AG04449 (cell line): Measurements from ENCODE around the gene NBL1.
"Not testable (repeated sequence)": the region's sequence is repeated elsewhere in the genome, so short reads cannot be mapped to it uniquely, and the experiment has no call there.

Experiments
- CTCF ChIA-PET: fragments of 350-600 bp; formaldehyde crosslinking; extraction: SDS; loops from one replicate; lab custom pipeline; 2021; ENCODE audit warnings: antibody characterized with exemption; lab: Yijun Ruan, JAX
- POLR2A ChIA-PET: fragments of 400-600, 350-600 bp; formaldehyde crosslinking; extraction: SDS; loops from one replicate; lab custom pipeline; 2020; ENCODE audit warnings: antibody characterized with exemption, inconsistent platforms; lab: Yijun Ruan, JAX
- DNase-seq: peaks from one replicate; pipeline ENCODE4 v3.0.0-alpha.2; 2010; ENCODE audit warnings: low read depth, low spot score
- H3K4me3 ChIP-seq: 2 replicates; pipeline ENCODE4 v1.5.1; 2011; ENCODE audit warnings: low read depth, mild to moderate bottlenecking, control low read depth, low read length
- CTCF ChIP-seq: IDR thresholded peaks from one replicate; pipeline ENCODE4 v1.5.1; 2011; ENCODE audit warnings: mild to moderate bottlenecking, moderate library complexity, low read length, control low read depth, inconsistent platforms; ENCODE audit not compliant: insufficient read depth; ENCODE audit errors: missing control alignments

Gene NBL1

GRCh38 chr1:19629357-19629756 lies 14.8 kb upstream of the NBL1 start:
- POLR2A ChIA-PET = no interaction called here
- CTCF ChIA-PET = interaction anchor here (0.8 to 1.0 kb wide), 3 partner anchors 11 to 22 kb away, joined by 3 read pairs; no protein-coding TSS in a partner anchor
- TF ChIP-seq CTCF = no peak
- DNase-seq = no peak
- no peak overlapping the region for H3K4me3 ChIP-seq

DNA sequence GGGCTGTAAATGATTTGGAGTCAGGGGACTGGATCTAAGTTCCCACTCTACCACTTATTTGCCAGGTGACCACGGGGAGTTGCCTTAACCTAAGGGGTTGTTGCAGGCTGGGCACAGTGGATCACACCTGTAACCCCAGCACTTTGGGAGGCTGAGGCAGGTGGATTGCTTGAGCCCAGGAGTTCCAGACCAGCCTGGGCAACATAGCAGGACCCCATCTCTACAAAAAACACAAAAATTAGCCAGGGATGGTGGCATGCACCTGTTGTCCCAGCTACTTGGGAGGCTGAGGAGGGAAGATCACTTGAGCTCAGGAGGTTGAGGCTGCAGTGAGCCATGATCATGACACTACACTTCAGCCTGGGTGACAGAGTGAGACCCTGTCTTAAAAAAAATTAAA lies 13.9 kb upstream of the NBL1 start:
- POLR2A ChIA-PET, H3K4me3 ChIP-seq, DNase-seq: not testable (repeated sequence)
- CTCF ChIA-PET = interaction anchor here (1.0 to 1.5 kb wide), 3 partner anchors 10 to 21 kb away, joined by 3 to 5 read pairs (median 4); no protein-coding TSS in a partner anchor

DNA sequence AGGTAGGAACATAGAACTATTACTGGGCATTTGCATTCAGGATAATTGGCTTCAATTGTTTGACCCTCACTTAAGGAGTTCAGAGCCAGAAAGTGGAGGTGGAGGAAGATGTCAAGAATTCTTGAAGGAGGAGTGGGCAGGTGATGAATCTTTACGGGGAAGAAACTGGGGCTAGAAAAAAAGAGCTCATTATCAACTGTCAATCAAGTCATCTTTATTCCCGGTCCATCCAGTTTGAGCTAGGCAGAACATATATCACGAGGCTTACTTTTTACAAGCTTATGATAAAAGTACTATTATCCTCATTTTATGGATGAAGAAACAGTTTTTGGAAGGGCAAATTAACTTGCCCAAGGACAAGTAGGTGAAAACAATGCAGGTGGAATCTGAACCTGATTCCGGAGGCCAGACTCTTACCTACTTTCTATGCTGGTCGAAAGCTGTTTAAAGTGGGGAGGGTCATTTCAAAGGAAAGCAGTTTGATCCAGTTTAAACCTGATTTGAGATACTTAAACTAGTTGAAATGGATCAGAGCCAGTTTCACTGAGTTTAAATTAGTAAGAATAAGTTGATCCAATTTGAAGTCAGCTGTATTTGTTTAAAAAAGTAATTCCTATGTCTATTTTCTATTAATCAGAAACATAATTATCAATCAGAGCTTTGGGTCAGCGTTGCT lies 13.3 kb upstream of the NBL1 start:
- CTCF ChIA-PET = interaction anchor here (1.0 to 1.5 kb wide), 3 partner anchors 11 to 21 kb away, joined by 3 to 5 read pairs (median 4); no protein-coding TSS in a partner anchor
- POLR2A ChIA-PET = no interaction called here
- H3K4me3 ChIP-seq = no peak overlapping the region
- no peak for DNase-seq
- TF ChIP-seq CTCF = no peak

- DNase-seq = no peak
- ChIA-PET POLR2A (no interaction called here), CTCF (no interaction called here)
- no peak overlapping the region for H3K4me3 ChIP-seq
- TF ChIP-seq CTCF = no peak
Measured at GRCh38 chr1:19632211-19632610, 11.9 kb upstream of the NBL1 start.

DNA sequence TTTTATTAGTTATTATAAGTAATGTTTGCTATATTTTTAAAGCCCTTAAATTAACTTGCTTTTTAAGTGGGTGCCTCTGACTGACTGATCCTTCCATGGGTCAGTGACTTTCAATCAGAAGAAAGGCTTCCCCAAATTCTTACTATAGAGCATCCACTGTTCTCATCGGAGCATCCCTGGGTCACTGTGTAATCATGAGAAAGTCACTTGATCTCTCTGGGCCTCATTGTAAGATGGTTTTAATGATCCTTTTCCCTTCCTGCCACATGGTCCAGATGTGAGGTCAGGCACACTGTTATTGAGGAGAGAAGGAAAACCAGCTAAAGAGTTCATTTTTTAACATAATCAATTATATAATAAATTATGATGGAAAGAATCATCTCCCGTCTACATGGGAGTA lies 11.0 kb upstream of the NBL1 start:
- TF ChIP-seq CTCF = no peak
- no peak overlapping the region for H3K4me3 ChIP-seq
- POLR2A ChIA-PET = no interaction called here
- DNase-seq = no peak
- CTCF ChIA-PET = no interaction called here

DNA sequence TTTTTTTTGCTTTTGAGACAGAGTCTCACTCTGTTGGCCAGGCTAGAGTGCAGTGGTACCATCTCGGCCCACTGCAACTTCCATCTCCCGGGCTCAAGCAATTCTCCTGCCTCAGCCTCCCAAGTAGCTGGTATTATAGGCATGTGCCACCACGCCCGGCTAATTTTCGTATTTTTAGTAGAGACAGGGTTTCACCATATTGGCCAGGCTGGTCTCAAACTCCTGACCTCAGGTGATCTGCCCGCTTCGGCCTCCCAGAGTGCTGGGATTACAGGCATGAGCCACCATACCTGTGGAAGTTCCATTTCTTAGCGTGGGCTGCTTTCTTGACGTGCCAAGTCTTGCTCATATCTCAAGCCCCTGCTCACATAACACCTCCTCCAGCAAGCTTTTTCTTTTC lies 9.0 kb upstream of the NBL1 start:
- CTCF ChIA-PET = not testable (repeated sequence)

GRCh38 chr1:19635646-19636045 lies 8.5 kb upstream of the NBL1 start:
- POLR2A ChIA-PET = no interaction called here
- no peak for DNase-seq
- no peak for TF ChIP-seq CTCF
- H3K4me3 ChIP-seq = no peak overlapping the region
- CTCF ChIA-PET = no interaction called here

More for the DNA sequence above, 9.0 kb upstream of the NBL1 start:
- H3K4me3 ChIP-seq, DNase-seq, POLR2A ChIA-PET: not testable (repeated sequence)
